Neural cell (in vitro differentiated cells): ENCODE results near the gene IPO5. TPM values are rescaled to one million over a fixed set of nuclear protein-coding genes. Genes with fewer than 3 reads are reported as not detected.

ENCODE experiments used
- H2AFZ ChIP-seq: fragments of 200-600, 300-800 bp; sonication (generic), shearing (Covaris generic); 2 replicates; pipeline ENCODE4 v1.6.0; 2014; ENCODE audit warnings: low read depth, mild to moderate bottlenecking, antibody characterized with exemption, low read length, moderate library complexity
- H3F3A ChIP-seq: fragments of 200-600 bp; shearing (Covaris generic); 2 replicates; pipeline ENCODE4 v1.6.1; 2016; ENCODE audit warnings: mild to moderate bottlenecking, moderate library complexity, mixed read lengths, antibody characterized with exemption, low read length; ENCODE audit not compliant: insufficient read depth, poor library complexity, severe bottlenecking
- H3K27ac ChIP-seq: fragments of 200-600, 300-800 bp; sonication (generic), shearing (Covaris generic); 2 replicates; pipeline ENCODE4 v1.5.1; 2014; ENCODE audit warnings: mild to moderate bottlenecking, low read length, moderate library complexity
- H3K27me3 ChIP-seq: fragments of 300-800, 200-600 bp; sonication (generic), shearing (Covaris generic); 2 replicates; pipeline ENCODE4 v1.6.0; 2014; ENCODE audit warnings: mild to moderate bottlenecking, low read depth, low read length, moderate library complexity; ENCODE audit not compliant: insufficient read depth
- H3K36me3 ChIP-seq: fragments of 300-800, 200-600 bp; sonication (generic), shearing (Covaris generic); 2 replicates; pipeline ENCODE4 v1.5.1; 2014; ENCODE audit warnings: mild to moderate bottlenecking, antibody characterized with exemption, low read length, moderate library complexity; ENCODE audit not compliant: insufficient read depth
- H3K4me2 ChIP-seq: fragments of 300-800, 200-600 bp; sonication (generic), shearing (Covaris generic); 2 replicates; pipeline ENCODE4 v1.6.0; 2014; ENCODE audit warnings: mild to moderate bottlenecking, low read length
- H3K4me3 ChIP-seq: fragments of 300-800, 200-600 bp; sonication (generic), shearing (Covaris generic); 2 replicates; pipeline ENCODE4 v1.5.1; 2014; ENCODE audit warnings: mild to moderate bottlenecking, low read length, moderate library complexity
- H3K79me2 ChIP-seq: fragments of 200-600 bp; shearing (Covaris generic); replicated peaks from 2 replicates; pipeline ENCODE4 v1.6.0; 2014; ENCODE audit warnings: mild to moderate bottlenecking, low read length, moderate library complexity; ENCODE audit not compliant: insufficient read depth
- H3K9ac ChIP-seq: fragments of 300-800, 200-600 bp; sonication (generic), shearing (Covaris generic); 2 replicates; pipeline ENCODE4 v1.6.1; 2016; ENCODE audit warnings: mild to moderate bottlenecking, low read length, mixed read lengths
- H3K9me2 ChIP-seq: fragments of 200-600 bp; shearing (Covaris generic); 2 replicates; pipeline ENCODE4 v1.6.1; 2016; ENCODE audit warnings: mild to moderate bottlenecking, low read length, mixed read lengths; ENCODE audit not compliant: insufficient read depth
- H3K9me3 ChIP-seq: fragments of 200-600, 300-800 bp; sonication (generic), shearing (Covaris generic); 2 replicates; pipeline ENCODE4 v1.6.1; 2016; ENCODE audit warnings: mild to moderate bottlenecking, mixed run types, low read length, moderate library complexity, mixed read lengths
- H4K20me1 ChIP-seq: fragments of 200-600 bp; shearing (Covaris generic); 2 replicates; pipeline ENCODE4 v1.6.1; 2016; ENCODE audit warnings: mild to moderate bottlenecking, mixed run types; ENCODE audit not compliant: insufficient read depth
- CTCF ChIP-seq: fragments of 450-650 bp; IDR thresholded peaks from 2 replicates; pipeline ENCODE4 v1.5.1; 2014; ENCODE audit warnings: antibody characterized with exemption, mild to moderate bottlenecking, moderate library complexity; ENCODE audit not compliant: poor library complexity, severe bottlenecking
- EP300 ChIP-seq: fragments of 450-650 bp; conservative IDR thresholded peaks from 2 replicates; pipeline ENCODE4 v1.6.1; 2014; ENCODE audit warnings: antibody characterized with exemption, mild to moderate bottlenecking, moderate library complexity; ENCODE audit not compliant: poor library complexity, severe bottlenecking
- EZH2 ChIP-seq: fragments of 200-600, 300-800 bp; shearing (Covaris generic), sonication (generic); IDR thresholded peaks from 2 replicates; pipeline ENCODE4 v1.6.1; 2014; ENCODE audit warnings: antibody characterized with exemption, low read length, borderline replicate concordance, mild to moderate bottlenecking; ENCODE audit not compliant: insufficient read depth, poor library complexity, severe bottlenecking
- MXI1 ChIP-seq: fragments of 450-650 bp; conservative IDR thresholded peaks from 2 replicates; pipeline ENCODE4 v1.6.1; 2014; ENCODE audit warnings: antibody characterized with exemption, mild to moderate bottlenecking; ENCODE audit not compliant: poor library complexity, severe bottlenecking
- POLR2AphosphoS5 ChIP-seq: IDR thresholded peaks from 2 replicates; pipeline ENCODE4 v1.6.1; 2012
- RAD21 ChIP-seq: fragments of 450-650 bp; conservative IDR thresholded peaks from 2 replicates; pipeline ENCODE4 v1.6.1; 2014; ENCODE audit warnings: antibody characterized with exemption, mild to moderate bottlenecking, moderate library complexity
- REST ChIP-seq: IDR thresholded peaks from 2 replicates; pipeline ENCODE4 v1.6.1; 2012; ENCODE audit warnings: borderline replicate concordance
- SMC3 ChIP-seq: fragments of 450-650 bp; conservative IDR thresholded peaks from 2 replicates; pipeline ENCODE4 v1.6.1; 2014; ENCODE audit warnings: antibody characterized with exemption, mild to moderate bottlenecking, moderate library complexity; ENCODE audit not compliant: poor library complexity
- TAF1 ChIP-seq: IDR thresholded peaks from 2 replicates; pipeline ENCODE4 v1.6.1; 2012; ENCODE audit warnings: low read depth
- polyA plus RNA-seq: library from polyadenylated mRNA; depleted of rRNA; stranded (reverse); fragments of >200 nt; gene quantifications from 2 replicates; pipeline ENCODE4 v1.2.3, GENCODE V29; 2014

The IPO5 gene
- polyA plus RNA-seq, 1 donor from 2014 or later = 83.4 TPM

- Histone ChIP-seq H3K27me3 (no peaks in the 10 kb centered on the region), H3K27ac (no peak overlapping the region), H3K4me3 (no peak overlapping the region), H3K4me2 (no peak overlapping the region), H4K20me1 (no peaks in the 10 kb centered on the region), H3K36me3 (no peaks in the 10 kb centered on the region), H3K79me2 (no peaks in the 10 kb centered on the region), H3K9ac (no peak overlapping the region), H3K9me2 (no peaks in the 10 kb centered on the region), H3K9me3 (no peaks in the 10 kb centered on the region), H3F3A (no peaks in the 10 kb centered on the region), H2AFZ (no peak overlapping the region)
- TF ChIP-seq MXI1 (no peak), CTCF (no peak), EZH2 (no peak), SMC3 (no peak), POLR2AphosphoS5 (no peak), RAD21 (no peak), TAF1 (no peak), EP300 (no peak), REST (no peak)
Observed at GRCh38 chr13:97962887-97963286, 9.4 kb downstream of the IPO5 start.

- H3K79me2 ChIP-seq = no peaks in the 10 kb centered on the region
- no peak overlapping the region for H3K9ac ChIP-seq
- no peak overlapping the region for H3K4me2 ChIP-seq
- no peak overlapping the region for H3K4me3 ChIP-seq
- no peaks in the 10 kb centered on the region for H3K27me3 ChIP-seq
- H3K9me3 ChIP-seq = no peaks in the 10 kb centered on the region
- no peaks in the 10 kb centered on the region for H3K9me2 ChIP-seq
- no peaks in the 10 kb centered on the region for H3K36me3 ChIP-seq
- H4K20me1 ChIP-seq = no peaks in the 10 kb centered on the region
- no peak overlapping the region for H3K27ac ChIP-seq
- TF ChIP-seq EZH2 (no peak), POLR2AphosphoS5 (no peak), MXI1 (no peak), EP300 (no peak), TAF1 (no peak), SMC3 (no peak), CTCF (no peak), RAD21 (no peak), REST (no peak)
- no peaks in the 10 kb centered on the region for H3F3A ChIP-seq
- H2AFZ ChIP-seq = no peak overlapping the region
Observed at GRCh38 chr13:97967226-97967625, 13.8 kb downstream of the IPO5 start.
